Measurements from ENCODE around the gene HNRNPLL. TPM values are rescaled to one million over a fixed set of nuclear protein-coding genes. Genes with fewer than 3 reads are reported as not detected.

The HNRNPLL gene
- total RNA-seq, 1 donor from 2014 or later = 36.2 TPM

GRCh38 chr2:38596229-38596628 lies 6.5 kb downstream of the HNRNPLL start:
- no peak for DNase-seq (ENCODE audit: low read depth)

- no peak for DNase-seq (ENCODE audit: low read depth)
Observed at GRCh38 chr2:38592951-38593350, 9.8 kb downstream of the HNRNPLL start.

- DNase-seq (ENCODE audit: low read depth) = peak; percentile 62
Observed at GRCh38 chr2:38591152-38591551, 11.6 kb downstream of the HNRNPLL start.

GRCh38 chr2:38590053-38590452 lies 12.7 kb downstream of the HNRNPLL start:
- DNase-seq (ENCODE audit: low read depth) = no peak

GRCh38 chr2:38586931-38587330 lies 15.8 kb downstream of the HNRNPLL start:
- no peak for DNase-seq (ENCODE audit: low read depth)

- DNase-seq (ENCODE audit: low read depth) = no peak
Observed at GRCh38 chr2:38584881-38585280, 17.8 kb downstream of the HNRNPLL start.

- no peak for DNase-seq (ENCODE audit: low read depth)
Observed at GRCh38 chr2:38583994-38584393, 18.7 kb downstream of the HNRNPLL start.

GRCh38 chr2:38583524-38583923 lies 19.2 kb downstream of the HNRNPLL start:
- no peak for DNase-seq (ENCODE audit: low read depth)

- peak; percentile 80 for DNase-seq (ENCODE audit: low read depth)
Observed at GRCh38 chr2:38581193-38582147, 21.3 kb downstream of the HNRNPLL start.

GRCh38 chr2:38580115-38580636 lies 22.6 kb downstream of the HNRNPLL start:
- no peak for DNase-seq (ENCODE audit: low read depth)

- DNase-seq (ENCODE audit: low read depth) = no peak
Observed at GRCh38 chr2:38578832-38579231, 23.9 kb downstream of the HNRNPLL start.

GRCh38 chr2:38574278-38574677 lies 28.4 kb downstream of the HNRNPLL start:
- no peak for DNase-seq (ENCODE audit: low read depth)

- peak; percentile 27 for DNase-seq (ENCODE audit: low read depth)
Observed at GRCh38 chr2:38572167-38572566, 30.6 kb downstream of the HNRNPLL start.

- DNase-seq (ENCODE audit: low read depth) = no peak
Observed at GRCh38 chr2:38571193-38571592, 31.5 kb downstream of the HNRNPLL start.

GRCh38 chr2:38568724-38569436 lies 33.8 kb downstream of the HNRNPLL start:
- DNase-seq (ENCODE audit: low read depth) = no peak

- DNase-seq (ENCODE audit: low read depth) = no peak
Observed at GRCh38 chr2:38565333-38565732, 37.4 kb downstream of the HNRNPLL start.

- no peak for DNase-seq (ENCODE audit: low read depth)
Observed at GRCh38 chr2:38561691-38562090, 41.0 kb downstream of the HNRNPLL start.

- DNase-seq (ENCODE audit: low read depth) = no peak
Observed at GRCh38 chr2:38560092-38560491, 42.6 kb downstream of the HNRNPLL start.

GRCh38 chr2:38557981-38558380 lies 44.7 kb downstream of the HNRNPLL start:
- no peak for DNase-seq (ENCODE audit: low read depth)

- no peak for DNase-seq (ENCODE audit: low read depth)
Observed at GRCh38 chr2:38557217-38557616, 45.5 kb downstream of the HNRNPLL start.

GRCh38 chr2:38556006-38556801 lies 46.5 kb downstream of the HNRNPLL start:
- peak; percentile 40 for DNase-seq (ENCODE audit: low read depth)

Data from myocyte (in vitro differentiated cells).